Sigmoid colon (tissue), 7 donors: Measurements from ENCODE around the gene WNT9B. TPM values are rescaled to one million over a fixed set of nuclear protein-coding genes. Genes with fewer than 3 reads are reported as not detected.

Experiments used
- DNase-seq: peaks from one replicate; pipeline ENCODE4 v3.0.0-alpha.2; 2019
- H3K27ac ChIP-seq, 4 donors: fragments of 200-600 bp; sonication (generic); one replicate each; pipeline ENCODE4 v1.5.1; 2016 to 2019; ENCODE audit warnings: mild to moderate bottlenecking in 1 of 4
- H3K27me3 ChIP-seq, 3 donors: fragments of 200-600 bp; sonication (generic); one replicate each; pipeline ENCODE4 v1.5.1; 2019; ENCODE audit warnings: mild to moderate bottlenecking in 1 of 3
- H3K36me3 ChIP-seq, 4 donors: fragments of 200-600 bp; sonication (generic); one replicate each; pipeline ENCODE4 v1.5.1; 2016 to 2019
- H3K4me1 ChIP-seq, 4 donors: fragments of 200-600 bp; sonication (generic); one replicate each; pipeline ENCODE4 v1.5.1; 2017 to 2019
- H3K4me3 ChIP-seq, 4 donors: fragments of 200-600 bp; sonication (generic); one replicate each; pipeline ENCODE4 v1.5.1; 2017 to 2019; ENCODE audit warnings: mild to moderate bottlenecking in 2 of 4, moderate library complexity in 1 of 4
- H3K9me3 ChIP-seq, 4 donors: fragments of 200-600 bp in 3 of 4; sonication (generic) in 3 of 4; one replicate each; pipeline versions ENCODE4 v1.5.1 to v1.6.1; 2013 to 2019
- EP300 ChIP-seq, 4 donors: sonication (generic); formaldehyde crosslinking; IDR thresholded peaks; one replicate each; pipeline ENCODE4 v1.6.1; 2017; ENCODE audit warnings: antibody characterized with exemption in 4 of 4
- POLR2A ChIP-seq, 2 donors: fragments of 450-650 bp; IDR thresholded peaks; one replicate each; pipeline ENCODE4 v1.6.1; 2016; ENCODE audit warnings: antibody characterized with exemption in 2 of 2, mild to moderate bottlenecking in 2 of 2, moderate library complexity in 2 of 2
- POLR2AphosphoS5 ChIP-seq, 4 donors: sonication (generic); formaldehyde crosslinking; IDR thresholded peaks; one replicate each; pipeline ENCODE4 v1.6.1; 2017; ENCODE audit warnings: antibody characterized with exemption in 4 of 4
- WGBS, 2 donors: extraction: QIAGEN DNeasy Blood & Tissue Kit; methylation state at CpG; one replicate each; pipeline ENCODE4 v1.1.7; 2013; 5-methylcytosine and 5-hydroxymethylcytosine counted together
- intact Hi-C: fragments of 100-400 bp; cut with DNase I; formaldehyde crosslinking; loops from one replicate; pipeline ENCODE4 v1.15.1; 2023
- polyA plus RNA-seq, 3 donors: library from polyadenylated mRNA; stranded (reverse); fragments of 200-250 nt; gene quantifications; one replicate each; pipeline ENCODE4 v1.2.3, GENCODE V29; 2013
- total RNA-seq, 4 donors: library from RNA; depleted of rRNA; stranded (reverse); fragments of >200 nt; gene quantifications; one replicate each; pipeline ENCODE4 v1.1.0, GENCODE V29; 2016
- TF ChIP-seq, protein P1 (sequence below), 4 experiments: fragments of 450-650 bp in 3 of 4; fragments of 200-600 bp in 1 of 4; IDR thresholded peaks; one replicate each; pipeline ENCODE4 v1.5.1; 2016 to 2019; ENCODE audit warnings: antibody characterized with exemption in 4 of 4, mild to moderate bottlenecking in 3 of 4, moderate library complexity in 2 of 4
- donor health status: healthy with polysubstance abuse.
- donor health status: Bipolar disorder and iron deficiency.
- donor health status: healthy.

WNT9B gene
- total and polyA plus RNA-seq, 7 donors: 0.03 TPM; not detected in 6

DNA sequence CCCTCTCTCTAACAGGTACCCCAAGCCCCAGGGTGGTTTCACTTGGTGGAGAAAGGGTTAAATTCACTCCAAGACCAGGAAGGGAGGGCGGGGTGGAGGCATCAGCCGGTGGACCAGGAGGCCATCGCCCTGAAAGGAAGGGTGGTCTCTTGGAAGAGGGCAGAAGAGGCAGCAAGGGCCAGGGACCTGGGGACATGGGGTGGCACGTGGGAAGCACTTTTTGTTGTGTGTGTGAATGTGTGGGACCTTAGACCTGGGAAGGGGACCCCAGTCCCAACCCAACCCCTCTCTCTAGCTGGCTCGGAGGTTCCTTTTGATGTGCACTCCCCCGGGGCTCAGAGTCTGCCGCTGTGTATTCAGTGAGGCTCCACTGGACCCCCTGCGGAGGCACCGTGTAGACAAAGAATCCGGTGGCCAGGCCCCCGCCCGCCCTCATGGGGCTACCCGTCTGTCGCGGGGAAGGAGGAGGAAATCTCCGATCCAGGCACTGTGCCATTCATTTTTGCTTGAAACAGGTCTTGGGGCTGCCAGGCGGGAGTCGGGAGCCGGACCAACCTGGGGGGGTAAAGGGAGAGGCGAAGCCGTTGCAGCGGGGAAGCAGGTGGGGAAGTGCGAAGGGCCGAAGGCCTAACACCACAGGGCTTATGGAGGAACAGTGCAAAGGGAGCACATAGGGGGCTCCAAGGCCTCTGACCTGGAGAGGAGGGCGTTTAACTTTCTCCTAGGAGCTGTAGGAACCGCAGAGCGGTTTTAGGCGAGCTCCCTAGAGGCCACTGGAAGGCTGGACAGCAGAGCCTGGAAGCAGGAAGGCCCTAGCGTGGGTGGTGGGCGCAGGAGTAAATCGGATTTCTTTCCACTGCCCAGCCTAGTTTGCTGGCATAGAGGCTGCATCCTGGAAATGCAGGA, 29.6 kb upstream of the WNT9B start:
- no peak for TF ChIP-seq POLR2AphosphoS5 (IDR thresholded peaks at IDR 0.05)
- no peak for TF ChIP-seq POLR2A (IDR thresholded peaks at IDR 0.05)
- TF ChIP-seq, protein P1, sequence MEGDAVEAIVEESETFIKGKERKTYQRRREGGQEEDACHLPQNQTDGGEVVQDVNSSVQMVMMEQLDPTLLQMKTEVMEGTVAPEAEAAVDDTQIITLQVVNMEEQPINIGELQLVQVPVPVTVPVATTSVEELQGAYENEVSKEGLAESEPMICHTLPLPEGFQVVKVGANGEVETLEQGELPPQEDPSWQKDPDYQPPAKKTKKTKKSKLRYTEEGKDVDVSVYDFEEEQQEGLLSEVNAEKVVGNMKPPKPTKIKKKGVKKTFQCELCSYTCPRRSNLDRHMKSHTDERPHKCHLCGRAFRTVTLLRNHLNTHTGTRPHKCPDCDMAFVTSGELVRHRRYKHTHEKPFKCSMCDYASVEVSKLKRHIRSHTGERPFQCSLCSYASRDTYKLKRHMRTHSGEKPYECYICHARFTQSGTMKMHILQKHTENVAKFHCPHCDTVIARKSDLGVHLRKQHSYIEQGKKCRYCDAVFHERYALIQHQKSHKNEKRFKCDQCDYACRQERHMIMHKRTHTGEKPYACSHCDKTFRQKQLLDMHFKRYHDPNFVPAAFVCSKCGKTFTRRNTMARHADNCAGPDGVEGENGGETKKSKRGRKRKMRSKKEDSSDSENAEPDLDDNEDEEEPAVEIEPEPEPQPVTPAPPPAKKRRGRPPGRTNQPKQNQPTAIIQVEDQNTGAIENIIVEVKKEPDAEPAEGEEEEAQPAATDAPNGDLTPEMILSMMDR (IDR thresholded peaks at IDR 0.05): no peak
- no peak for TF ChIP-seq EP300 (IDR thresholded peaks at IDR 0.05)
- no peak overlapping the region for H3K4me3 ChIP-seq
- DNase-seq: no peak
- H3K27ac ChIP-seq: no peak overlapping the region
- intact Hi-C loops: no loop called here
- peaks cover 0 to 24% (median 23%) of the 10 kb centered on the region in 4 donors for H3K4me1 ChIP-seq
- H3K9me3 ChIP-seq: no peaks in the 10 kb centered on the region
- WGBS, 2 donors: 24 to 32% methylated on average over 31 of the region's 31 CpGs
- H3K27me3 ChIP-seq: peaks cover 60 to 72% (median 61%) of the 10 kb centered on the region in 3 donors
- no peaks in the 10 kb centered on the region for H3K36me3 ChIP-seq

DNA sequence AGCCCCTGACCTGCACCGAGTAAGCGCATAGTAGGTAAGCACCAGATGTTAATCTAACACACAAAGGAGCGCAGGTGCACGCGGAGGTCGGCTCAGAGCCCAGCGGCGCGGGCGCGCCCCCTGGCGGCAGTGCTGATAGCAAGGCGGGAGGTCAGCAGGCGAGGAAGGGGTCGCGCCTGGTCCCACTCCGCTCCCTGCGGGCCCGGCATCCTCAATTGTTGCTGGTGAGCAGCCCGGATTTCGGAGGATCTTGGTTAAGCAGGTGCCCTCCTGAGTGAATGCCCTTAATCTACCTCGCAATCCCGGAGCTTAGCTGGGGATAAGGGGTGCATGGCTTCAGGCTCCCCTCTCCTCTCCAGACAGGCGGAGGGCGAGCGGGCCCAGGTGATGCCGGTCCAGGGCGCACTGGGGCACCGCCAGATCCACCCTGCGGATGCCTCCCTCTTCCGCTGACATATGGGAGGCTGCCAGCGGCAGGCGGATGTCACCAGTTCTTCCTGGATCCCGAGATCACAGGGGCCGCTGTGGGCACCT, 28.9 kb upstream of the WNT9B start:
- TF ChIP-seq, protein P1 (IDR thresholded peaks at IDR 0.05): peak in 2 of 4 experiments; percentile 17 to 27
- TF ChIP-seq POLR2A (IDR thresholded peaks at IDR 0.05): no peak
- no peak for DNase-seq
- Histone ChIP-seq H3K27ac (no peak overlapping the region), H3K4me1 (peaks cover 0 to 24% (median 23%) of the 10 kb centered on the region in 4 donors), H3K36me3 (no peaks in the 10 kb centered on the region), H3K9me3 (peaks cover 0 to 2% (median 0%) of the 10 kb centered on the region in 4 donors), H3K27me3 (peaks cover 52 to 65% (median 55%) of the 10 kb centered on the region in 3 donors), H3K4me3 (no peak overlapping the region)
- intact Hi-C loops: no loop called here
- 20 to 26% methylated on average over 35 of the region's 35 CpGs for WGBS, 2 donors

DNA sequence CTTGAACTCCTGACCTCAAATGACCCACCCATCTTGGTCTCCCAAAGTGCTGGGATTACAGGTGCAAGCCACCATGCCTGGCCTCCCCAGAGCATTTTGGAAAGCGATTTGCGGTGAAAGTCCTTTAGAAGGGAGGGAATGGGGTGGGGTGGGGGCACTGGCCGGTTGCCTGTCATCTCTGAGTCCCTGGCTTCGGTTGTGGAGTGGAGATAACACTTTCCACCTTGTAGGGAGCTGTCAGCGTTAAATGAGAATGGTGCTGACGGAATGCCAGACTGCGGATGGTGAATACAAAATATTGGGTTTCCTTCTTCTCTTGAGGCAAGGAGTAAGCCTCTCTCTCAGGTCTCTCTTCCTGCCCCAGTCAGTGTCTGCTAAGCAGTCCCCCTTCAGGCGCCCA, 27.7 kb upstream of the WNT9B start:
- intact Hi-C loops: no loop called here
- H3K4me3 ChIP-seq: no peak overlapping the region
- H3K27ac ChIP-seq: no peak overlapping the region
- TF ChIP-seq POLR2A (IDR thresholded peaks at IDR 0.05): no peak
- TF ChIP-seq, protein P1 (IDR thresholded peaks at IDR 0.05): no peak
- no peak for TF ChIP-seq EP300 (IDR thresholded peaks at IDR 0.05)
- no peak for TF ChIP-seq POLR2AphosphoS5 (IDR thresholded peaks at IDR 0.05)
- H3K9me3 ChIP-seq: peaks cover 0 to 2% (median 0%) of the 10 kb centered on the region in 4 donors
- H3K4me1 ChIP-seq: peaks cover 0 to 17% (median 13%) of the 10 kb centered on the region in 4 donors
- no peak for DNase-seq
- WGBS, 2 donors: 77 to 81% methylated on average over 8 of the region's 8 CpGs
- H3K27me3 ChIP-seq: peaks cover 40 to 53% (median 43%) of the 10 kb centered on the region in 3 donors
- H3K36me3 ChIP-seq: no peaks in the 10 kb centered on the region

DNA sequence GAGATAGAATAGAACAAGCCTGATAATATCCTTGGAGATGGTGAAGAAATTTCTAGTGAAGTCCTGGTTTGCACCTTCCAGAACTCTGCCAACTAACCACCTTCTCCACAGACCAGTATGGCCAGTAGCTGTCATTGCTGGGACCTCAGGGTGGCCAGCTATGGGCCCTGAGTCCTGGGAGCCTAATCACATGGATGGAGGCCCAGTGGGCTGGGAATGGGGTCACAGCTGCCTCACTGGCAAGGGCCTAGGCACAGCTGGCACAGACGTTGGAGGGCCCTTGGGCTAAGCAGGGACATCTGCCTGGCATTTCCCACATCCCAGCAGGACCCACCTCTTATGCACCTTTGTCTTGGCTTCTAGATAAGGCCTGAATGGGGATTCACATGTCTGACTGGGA, 25.3 kb upstream of the WNT9B start:
- WGBS, 2 donors: 64 to 76% methylated on average over 1 of the region's 1 CpG
- Histone ChIP-seq H3K9me3 (peaks cover 0 to 2% (median 0%) of the 10 kb centered on the region in 4 donors), H3K27me3 (peaks cover 17 to 28% (median 19%) of the 10 kb centered on the region in 3 donors), H3K36me3 (no peaks in the 10 kb centered on the region), H3K27ac (no peak overlapping the region), H3K4me1 (no peaks in the 10 kb centered on the region), H3K4me3 (no peak overlapping the region)
- TF ChIP-seq POLR2AphosphoS5 (IDR thresholded peaks at IDR 0.05) (no peak), POLR2A (IDR thresholded peaks at IDR 0.05) (no peak), EP300 (IDR thresholded peaks at IDR 0.05) (no peak)
- TF ChIP-seq, protein P1 (IDR thresholded peaks at IDR 0.05): no peak
- intact Hi-C loops: no loop called here
- DNase-seq: no peak
